ENCODE data around the gene NMRK2. TPM values are rescaled to one million over a fixed set of nuclear protein-coding genes. Genes with fewer than 3 reads are reported as not detected.

NMRK2 gene
- total and polyA plus RNA-seq, 2 donors (not counting 1 experiment from before 2014, with no cell fraction given): not detected

DNA sequence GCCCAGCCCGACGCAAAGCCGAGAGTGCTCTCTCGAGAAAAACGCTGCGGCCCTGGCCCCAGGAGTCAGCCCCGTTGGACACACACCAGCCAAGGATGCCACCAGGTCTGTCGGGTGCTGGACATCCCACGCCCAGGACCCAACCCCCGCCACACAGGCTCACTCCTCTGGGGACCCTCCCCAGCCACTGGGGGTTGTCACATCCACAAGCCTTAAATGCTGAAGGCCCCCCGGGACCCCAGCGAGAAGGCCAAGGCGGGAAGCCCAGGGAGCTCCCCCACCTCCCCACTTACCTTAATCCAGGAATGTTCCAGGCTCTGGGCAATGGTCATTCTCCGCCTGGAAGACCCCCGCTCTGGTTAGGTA lies 26.9 kb downstream of the NMRK2 start:
- H3K27me3 Mint-ChIP-seq: no peaks in the 10 kb centered on the region
- H3K4me2 ChIP-seq (replicated peaks; ENCODE audit: low read depth, low read length, poor library complexity, severe bottlenecking): no peak overlapping the region
- H3K9me3 ChIP-seq (ENCODE audit: control extremely low read depth in 1 of 3, control insufficient read depth in 2 of 3, insufficient read depth in 1 of 3, low read length in 2 of 3): no peaks in the 10 kb centered on the region
- no peaks in the 10 kb centered on the region for H3K27me3 ChIP-seq (replicated peaks in 1 of 4; ENCODE audit: control extremely low read depth in 1 of 4, control insufficient read depth in 3 of 4, insufficient read depth in 4 of 4, low read length in 3 of 4)
- intact Hi-C loops (cut with micrococcal nuclease): no loop called here
- H3K79me2 ChIP-seq (ENCODE audit: control insufficient read depth, insufficient read depth, low read length): no peaks in the 10 kb centered on the region
- POLR2A ChIA-PET: no interaction called here
- H3K4me3 Mint-ChIP-seq: no peak overlapping the region
- H3K9ac ChIP-seq (ENCODE audit: low read length): no peak overlapping the region
- H4K20me1 ChIP-seq (ENCODE audit: control insufficient read depth, insufficient read depth, low read length, poor library complexity, severe bottlenecking): peaks cover 19% of the 10 kb centered on the region
- no peaks in the 10 kb centered on the region for H3K4me1 Mint-ChIP-seq
- DNase-seq (no peak), ATAC-seq (ENCODE audit: low read depth) (no peak)
- H3K27ac ChIP-seq (ENCODE audit: low read length in 2 of 2): no peak overlapping the region
- no peak overlapping the region for H2AFZ ChIP-seq (ENCODE audit: insufficient read depth, low read depth, low read length, poor library complexity, severe bottlenecking)
- WGBS (ENCODE audit: insufficient coverage): 99% methylated on average over 12 of the region's 15 CpGs
- TF ChIP-seq, protein P1, sequence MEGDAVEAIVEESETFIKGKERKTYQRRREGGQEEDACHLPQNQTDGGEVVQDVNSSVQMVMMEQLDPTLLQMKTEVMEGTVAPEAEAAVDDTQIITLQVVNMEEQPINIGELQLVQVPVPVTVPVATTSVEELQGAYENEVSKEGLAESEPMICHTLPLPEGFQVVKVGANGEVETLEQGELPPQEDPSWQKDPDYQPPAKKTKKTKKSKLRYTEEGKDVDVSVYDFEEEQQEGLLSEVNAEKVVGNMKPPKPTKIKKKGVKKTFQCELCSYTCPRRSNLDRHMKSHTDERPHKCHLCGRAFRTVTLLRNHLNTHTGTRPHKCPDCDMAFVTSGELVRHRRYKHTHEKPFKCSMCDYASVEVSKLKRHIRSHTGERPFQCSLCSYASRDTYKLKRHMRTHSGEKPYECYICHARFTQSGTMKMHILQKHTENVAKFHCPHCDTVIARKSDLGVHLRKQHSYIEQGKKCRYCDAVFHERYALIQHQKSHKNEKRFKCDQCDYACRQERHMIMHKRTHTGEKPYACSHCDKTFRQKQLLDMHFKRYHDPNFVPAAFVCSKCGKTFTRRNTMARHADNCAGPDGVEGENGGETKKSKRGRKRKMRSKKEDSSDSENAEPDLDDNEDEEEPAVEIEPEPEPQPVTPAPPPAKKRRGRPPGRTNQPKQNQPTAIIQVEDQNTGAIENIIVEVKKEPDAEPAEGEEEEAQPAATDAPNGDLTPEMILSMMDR (IDR thresholded peaks at IDR 0.05): no peak
- no peak for TF ChIP-seq EZH2 (IDR thresholded peaks at IDR 0.05; ENCODE audit: borderline replicate concordance, insufficient read depth, low read depth, low read length, poor library complexity, severe bottlenecking)
- no peaks in the 10 kb centered on the region for H3K4me1 ChIP-seq (ENCODE audit: control insufficient read depth in 2 of 2, insufficient read depth in 2 of 2, low read length in 2 of 2)
- H3K9me3 Mint-ChIP-seq (ENCODE audit: insufficient read depth): no peaks in the 10 kb centered on the region
- H3K4me3 ChIP-seq (ENCODE audit: control extremely low read depth in 1 of 5, extremely low read depth in 1 of 5, insufficient read depth in 1 of 5, low read depth in 2 of 5, low read length in 4 of 5): no peak overlapping the region
- CTCF ChIA-PET: no interaction called here
- peaks cover 0 to 55% of the 10 kb centered on the region in 2 experiments for H3K36me3 ChIP-seq (replicated peaks in 1 of 2; ENCODE audit: control extremely low read depth in 1 of 2, control insufficient read depth in 1 of 2, extremely low read depth in 1 of 2, insufficient read depth in 2 of 2, low read length in 1 of 2)
- no peak overlapping the region for H3K27ac Mint-ChIP-seq

DNA sequence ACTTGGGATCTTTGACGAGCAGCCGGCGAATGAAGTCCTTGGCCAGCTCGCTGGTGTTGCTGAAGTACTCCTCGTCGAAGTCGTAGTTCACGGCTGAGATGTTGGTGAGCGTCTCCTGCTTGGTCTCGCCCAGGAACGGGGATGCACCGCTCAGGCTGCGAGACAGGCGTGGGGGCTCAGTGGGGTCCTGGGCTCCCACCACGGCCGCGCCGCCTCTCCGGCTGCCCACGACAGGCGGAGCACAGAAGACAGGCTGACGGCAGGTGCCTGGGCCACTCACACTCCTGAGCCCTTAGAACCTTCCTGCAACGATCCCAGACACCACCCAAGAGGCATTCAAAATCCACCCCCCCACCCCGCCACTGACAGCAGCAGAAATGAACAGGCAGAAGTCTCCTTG lies 28.1 kb downstream of the NMRK2 start:
- intact Hi-C loops (cut with micrococcal nuclease): no loop called here
- ATAC-seq (ENCODE audit: low read depth) (no peak), DNase-seq (no peak)
- ChIA-PET POLR2A (interaction anchor here (0.6 kb wide), 1 partner anchor 23 kb away, joined by 4 read pairs; no protein-coding TSS in a partner anchor), CTCF (no interaction called here)
- Histone ChIP-seq H3K4me1 (ENCODE audit: control insufficient read depth in 2 of 2, insufficient read depth in 2 of 2, low read length in 2 of 2) (no peaks in the 10 kb centered on the region), H3K4me2 (replicated peaks; ENCODE audit: low read depth, low read length, poor library complexity, severe bottlenecking) (no peak overlapping the region), H3K9ac (ENCODE audit: low read length) (no peak overlapping the region), H3K27ac (ENCODE audit: low read length in 2 of 2) (no peak overlapping the region), H3K4me3 (ENCODE audit: control extremely low read depth in 1 of 5, extremely low read depth in 1 of 5, insufficient read depth in 1 of 5, low read depth in 2 of 5, low read length in 4 of 5) (no peak overlapping the region), H4K20me1 (ENCODE audit: control insufficient read depth, insufficient read depth, low read length, poor library complexity, severe bottlenecking) (peaks cover 19% of the 10 kb centered on the region), H2AFZ (ENCODE audit: insufficient read depth, low read depth, low read length, poor library complexity, severe bottlenecking) (no peak overlapping the region), H3K9me3 (ENCODE audit: control extremely low read depth in 1 of 3, control insufficient read depth in 2 of 3, insufficient read depth in 1 of 3, low read length in 2 of 3) (no peaks in the 10 kb centered on the region), H3K36me3 (replicated peaks in 1 of 2; ENCODE audit: control extremely low read depth in 1 of 2, control insufficient read depth in 1 of 2, extremely low read depth in 1 of 2, insufficient read depth in 2 of 2, low read length in 1 of 2) (peaks cover 0 to 55% of the 10 kb centered on the region in 2 experiments), H3K79me2 (ENCODE audit: control insufficient read depth, insufficient read depth, low read length) (peaks cover 4% of the 10 kb centered on the region), H3K27me3 (replicated peaks in 1 of 4; ENCODE audit: control extremely low read depth in 1 of 4, control insufficient read depth in 3 of 4, insufficient read depth in 4 of 4, low read length in 3 of 4) (no peaks in the 10 kb centered on the region)
- Mint-ChIP-seq H3K27me3 (no peaks in the 10 kb centered on the region), H3K27ac (no peak overlapping the region), H3K4me3 (no peak overlapping the region), H3K4me1 (no peaks in the 10 kb centered on the region), H3K9me3 (ENCODE audit: insufficient read depth) (no peaks in the 10 kb centered on the region)
- 98% methylated on average over 24 of the region's 24 CpGs for WGBS (ENCODE audit: insufficient coverage)
- TF ChIP-seq, protein P1 (IDR thresholded peaks at IDR 0.05): no peak
- no peak for TF ChIP-seq EZH2 (IDR thresholded peaks at IDR 0.05; ENCODE audit: borderline replicate concordance, insufficient read depth, low read depth, low read length, poor library complexity, severe bottlenecking)
